Smooth muscle cell (in vitro differentiated cells): ENCODE results near the gene OR51E2. TPM values are rescaled to one million over a fixed set of nuclear protein-coding genes. Genes with fewer than 3 reads are reported as not detected.

Source experiments
- DNase-seq: peaks from one replicate; lab custom pipeline; 2025; ENCODE audit not compliant: unreplicated experiment; lab: John Stamatoyannopoulos, UW
- H2AFZ ChIP-seq: fragments of 200-600 bp; sonication (generic); 2 replicates; pipeline ENCODE4 v1.6.0; 2016; ENCODE audit warnings: antibody characterized with exemption, low read depth, mild to moderate bottlenecking
- H3F3A ChIP-seq: fragments of 200-600 bp; sonication (generic); 2 replicates; pipeline ENCODE4 v1.6.0; 2017; ENCODE audit warnings: antibody characterized with exemption, low read depth
- H3K27ac ChIP-seq: fragments of 200-600 bp; sonication (generic); 2 replicates; pipeline ENCODE4 v1.5.1; 2016; ENCODE audit warnings: low read depth, mild to moderate bottlenecking
- H3K27me3 ChIP-seq: fragments of 200-600 bp; sonication (generic); 2 replicates; pipeline ENCODE4 v1.6.1; 2016; ENCODE audit warnings: low read depth, mild to moderate bottlenecking
- H3K36me3 ChIP-seq: fragments of 200-600 bp; sonication (generic); 2 replicates; pipeline ENCODE4 v1.5.1; 2016; ENCODE audit warnings: low read depth
- H3K4me1 ChIP-seq: fragments of 200-600 bp; sonication (generic); 2 replicates; pipeline ENCODE4 v1.5.1; 2016; ENCODE audit warnings: low read depth
- H3K4me2 ChIP-seq: fragments of 200-600 bp; sonication (generic); 2 replicates; pipeline ENCODE4 v1.6.0; 2016; ENCODE audit warnings: mild to moderate bottlenecking
- H3K4me3 ChIP-seq: fragments of 200-600 bp; sonication (generic); 2 replicates; pipeline ENCODE4 v1.5.1; 2016; ENCODE audit warnings: mild to moderate bottlenecking
- H3K79me2 ChIP-seq: fragments of 200-600 bp; sonication (generic); 2 replicates; pipeline ENCODE4 v1.6.0; 2016; ENCODE audit warnings: low read depth, mild to moderate bottlenecking
- H3K9ac ChIP-seq: fragments of 200-600 bp; sonication (generic); 2 replicates; pipeline ENCODE4 v1.6.0; 2016; ENCODE audit warnings: low read depth
- H3K9me3 ChIP-seq: fragments of 200-600 bp; sonication (generic); replicated peaks from 2 replicates; pipeline ENCODE4 v1.5.1; 2016; ENCODE audit warnings: low read depth
- H4K20me1 ChIP-seq: fragments of 200-600 bp; sonication (generic); 2 replicates; pipeline ENCODE4 v1.6.0; 2016; ENCODE audit warnings: low read depth
- WGBS: methylation state at CpG from one replicate; pipeline ENCODE4 v1.1.7; 2016; ENCODE audit warnings: low lambda C conversion rate; 5-methylcytosine and 5-hydroxymethylcytosine counted together
- polyA plus RNA-seq: library from polyadenylated mRNA; unstranded; fragments of >200 nt; fragmentation: Nextera tagmentation; extraction: Ambion mirVana; gene quantifications from 2 replicates; pipeline ENCODE4 v1.2.1, GENCODE V29; 2016
- total RNA-seq: library from RNA; depleted of rRNA; stranded (reverse); fragments of >200 nt; gene quantifications from 2 replicates; pipeline ENCODE4 v1.2.3, GENCODE V29; 2014
- TF ChIP-seq, protein P1 (sequence below): fragments of 200-600 bp; sonication (generic); IDR thresholded peaks from 2 replicates; pipeline ENCODE4 v1.5.1; 2017; ENCODE audit warnings: borderline replicate concordance, mild to moderate bottlenecking, antibody characterized with exemption; ENCODE audit not compliant: insufficient read depth, poor library complexity, severe bottlenecking

Gene OR51E2
- total and polyA plus RNA-seq, 2 experiments from 2014 or later = not detected

DNA sequence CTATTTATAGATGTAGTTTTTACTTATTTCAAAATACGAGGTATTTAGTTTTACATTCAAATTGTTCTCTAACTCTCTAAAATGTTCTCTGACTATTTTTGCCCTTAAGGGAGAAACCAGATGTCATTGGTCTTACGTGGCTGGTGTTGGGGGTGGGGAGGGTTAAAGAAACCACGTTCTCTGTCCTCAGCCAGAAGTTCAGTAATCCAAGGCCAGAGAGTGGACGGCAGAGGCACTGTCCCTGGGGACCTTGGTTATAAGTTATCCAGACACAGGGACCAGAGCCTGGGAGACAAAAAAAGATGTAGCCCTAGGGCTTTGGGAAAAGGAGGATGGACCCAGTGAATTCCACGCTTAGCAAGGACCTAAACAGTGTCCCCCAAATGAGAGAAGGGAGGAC lies 54.6 kb downstream of the OR51E2 start:
- Histone ChIP-seq H4K20me1 (no peaks in the 10 kb centered on the region), H3K9ac (no peak overlapping the region), H3K27me3 (no peaks in the 10 kb centered on the region), H3K79me2 (no peaks in the 10 kb centered on the region), H3K4me3 (no peak overlapping the region), H3K4me1 (no peaks in the 10 kb centered on the region), H3F3A (no peaks in the 10 kb centered on the region), H3K27ac (no peak overlapping the region), H2AFZ (no peak overlapping the region), H3K4me2 (no peak overlapping the region), H3K36me3 (no peaks in the 10 kb centered on the region), H3K9me3 (no peaks in the 10 kb centered on the region)
- TF ChIP-seq, protein P1, sequence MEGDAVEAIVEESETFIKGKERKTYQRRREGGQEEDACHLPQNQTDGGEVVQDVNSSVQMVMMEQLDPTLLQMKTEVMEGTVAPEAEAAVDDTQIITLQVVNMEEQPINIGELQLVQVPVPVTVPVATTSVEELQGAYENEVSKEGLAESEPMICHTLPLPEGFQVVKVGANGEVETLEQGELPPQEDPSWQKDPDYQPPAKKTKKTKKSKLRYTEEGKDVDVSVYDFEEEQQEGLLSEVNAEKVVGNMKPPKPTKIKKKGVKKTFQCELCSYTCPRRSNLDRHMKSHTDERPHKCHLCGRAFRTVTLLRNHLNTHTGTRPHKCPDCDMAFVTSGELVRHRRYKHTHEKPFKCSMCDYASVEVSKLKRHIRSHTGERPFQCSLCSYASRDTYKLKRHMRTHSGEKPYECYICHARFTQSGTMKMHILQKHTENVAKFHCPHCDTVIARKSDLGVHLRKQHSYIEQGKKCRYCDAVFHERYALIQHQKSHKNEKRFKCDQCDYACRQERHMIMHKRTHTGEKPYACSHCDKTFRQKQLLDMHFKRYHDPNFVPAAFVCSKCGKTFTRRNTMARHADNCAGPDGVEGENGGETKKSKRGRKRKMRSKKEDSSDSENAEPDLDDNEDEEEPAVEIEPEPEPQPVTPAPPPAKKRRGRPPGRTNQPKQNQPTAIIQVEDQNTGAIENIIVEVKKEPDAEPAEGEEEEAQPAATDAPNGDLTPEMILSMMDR = no peak
- 44% methylated on average over 5 of the region's 5 CpGs for WGBS
- DNase-seq = no peak

DNA sequence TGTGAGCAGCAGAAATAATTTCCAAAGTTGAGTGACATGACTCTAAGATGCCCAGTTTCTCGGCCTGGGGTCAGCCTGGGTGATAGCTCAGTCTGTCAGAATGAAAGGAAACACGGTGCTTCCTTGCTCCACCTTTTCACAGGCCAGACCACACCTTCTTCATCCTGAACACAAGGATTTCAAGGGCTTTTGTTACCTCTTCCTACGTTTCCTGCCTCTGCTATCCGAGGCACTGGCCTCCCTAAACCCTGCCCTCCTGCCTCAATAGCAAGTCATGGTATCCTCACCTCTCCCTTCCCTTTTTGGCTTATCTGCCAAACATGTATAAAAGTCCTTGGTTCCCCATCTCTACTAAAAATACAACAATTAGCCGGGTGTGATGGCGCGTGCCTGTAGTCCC lies 55.6 kb downstream of the OR51E2 start:
- WGBS = 92% methylated on average over 7 of the region's 7 CpGs
- no peak overlapping the region for H3K27ac ChIP-seq
- TF ChIP-seq, protein P1 = no peak
- no peaks in the 10 kb centered on the region for H3K36me3 ChIP-seq
- no peak overlapping the region for H3K4me2 ChIP-seq
- no peaks in the 10 kb centered on the region for H3K4me1 ChIP-seq
- no peaks in the 10 kb centered on the region for H3K27me3 ChIP-seq
- no peaks in the 10 kb centered on the region for H4K20me1 ChIP-seq
- H3K4me3 ChIP-seq = no peak overlapping the region
- no peak overlapping the region for H3K9ac ChIP-seq
- no peaks in the 10 kb centered on the region for H3K9me3 ChIP-seq
- H3F3A ChIP-seq = no peaks in the 10 kb centered on the region
- no peak for DNase-seq
- no peak overlapping the region for H2AFZ ChIP-seq
- no peaks in the 10 kb centered on the region for H3K79me2 ChIP-seq

DNA sequence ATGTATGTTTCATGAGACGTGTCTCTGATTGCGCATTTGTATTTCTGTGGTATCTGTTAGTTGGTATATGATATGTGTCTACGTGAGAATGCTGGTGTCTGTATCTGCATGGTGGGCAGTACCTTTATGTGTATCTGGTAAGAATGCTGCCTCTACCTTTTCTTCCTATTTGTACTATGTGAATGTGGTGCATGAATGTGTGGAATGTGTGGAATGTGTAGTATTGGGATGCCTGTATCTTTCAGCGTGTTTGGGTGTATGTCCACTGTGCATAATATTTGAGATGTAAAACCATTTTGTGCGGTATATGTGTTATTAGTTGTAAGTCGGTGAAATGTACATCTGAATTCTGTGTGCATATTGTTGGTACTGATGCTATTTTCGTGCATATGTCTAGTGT lies 56.2 kb downstream of the OR51E2 start:
- TF ChIP-seq, protein P1 = no peak

DNA sequence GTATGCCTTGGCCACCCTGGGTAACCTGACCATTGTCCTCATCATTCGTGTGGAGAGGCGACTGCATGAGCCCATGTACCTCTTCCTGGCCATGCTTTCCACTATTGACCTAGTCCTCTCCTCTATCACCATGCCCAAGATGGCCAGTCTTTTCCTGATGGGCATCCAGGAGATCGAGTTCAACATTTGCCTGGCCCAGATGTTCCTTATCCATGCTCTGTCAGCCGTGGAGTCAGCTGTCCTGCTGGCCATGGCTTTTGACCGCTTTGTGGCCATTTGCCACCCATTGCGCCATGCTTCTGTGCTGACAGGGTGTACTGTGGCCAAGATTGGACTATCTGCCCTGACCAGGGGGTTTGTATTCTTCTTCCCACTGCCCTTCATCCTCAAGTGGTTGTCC lies 57.7 kb downstream of the OR51E2 start:
- TF ChIP-seq, protein P1 = no peak
- Histone ChIP-seq H3K27ac (no peak overlapping the region), H3F3A (no peaks in the 10 kb centered on the region), H4K20me1 (no peaks in the 10 kb centered on the region), H2AFZ (no peak overlapping the region), H3K4me1 (no peaks in the 10 kb centered on the region), H3K27me3 (no peaks in the 10 kb centered on the region), H3K4me3 (no peak overlapping the region), H3K79me2 (no peaks in the 10 kb centered on the region), H3K4me2 (no peak overlapping the region), H3K9me3 (no peaks in the 10 kb centered on the region), H3K36me3 (no peaks in the 10 kb centered on the region), H3K9ac (no peak overlapping the region)
- 92% methylated on average over 6 of the region's 6 CpGs for WGBS
- no peak for DNase-seq

More for the DNA sequence above, 56.2 kb downstream of the OR51E2 start:
- Histone ChIP-seq H3K9me3 (no peaks in the 10 kb centered on the region), H3K79me2 (no peaks in the 10 kb centered on the region), H3K4me1 (no peaks in the 10 kb centered on the region), H3K4me2 (no peak overlapping the region), H3K27me3 (no peaks in the 10 kb centered on the region), H3K4me3 (no peak overlapping the region), H3F3A (no peaks in the 10 kb centered on the region), H3K9ac (no peak overlapping the region), H3K36me3 (no peaks in the 10 kb centered on the region), H2AFZ (no peak overlapping the region), H4K20me1 (no peaks in the 10 kb centered on the region), H3K27ac (no peak overlapping the region)
- DNase-seq = no peak
- WGBS = 89% methylated on average over 7 of the region's 7 CpGs
